Activated CD4-positive, alpha-beta T cell treated with anti-CD3 and anti-CD28 coated beads for 36 hours (primary cell): ENCODE data around the gene MYDGF. TPM values are rescaled to one million over a fixed set of nuclear protein-coding genes. Genes with fewer than 3 reads are reported as not detected.
A peak's percentile ranks its signal among the peaks of the same experiment; 100 is the strongest.

Experiments
- ATAC-seq: fragments of 200-7000 bp; cut with Tn5 transposase; one replicate; pipeline ENCODE4 v1.10.0; 2021; ENCODE audit warnings: mild to moderate bottlenecking, moderate library complexity
- CTCF ChIA-PET: fragments of 350-600 bp; sonication (Branson Sonifier 250); formaldehyde crosslinking; loops from one replicate; lab custom pipeline; 2021; ENCODE audit warnings: antibody characterized with exemption; lab: Charles Lee
- POLR2A ChIA-PET: fragments of 350-600 bp; sonication (Branson Sonifier 250); formaldehyde crosslinking; loops from one replicate; lab custom pipeline; 2021; ENCODE audit warnings: antibody characterized with exemption, inconsistent platforms; lab: Charles Lee
- DNase-seq: peaks from one replicate; pipeline ENCODE4 v3.0.0-alpha.2; 2020
- H3K27ac Mint-ChIP-seq: one replicate; pipeline ENCODE4 v1.8.0; 2021; ENCODE audit warnings: mixed read lengths
- H3K27me3 Mint-ChIP-seq: one replicate; pipeline ENCODE4 v1.8.0; 2021; ENCODE audit warnings: mixed read lengths
- H3K36me3 Mint-ChIP-seq: one replicate; pipeline ENCODE4 v1.8.0; 2021; ENCODE audit warnings: low read depth, mixed read lengths
- H3K4me1 Mint-ChIP-seq: one replicate; pipeline ENCODE4 v1.8.0; 2021; ENCODE audit warnings: mixed read lengths
- H3K4me3 Mint-ChIP-seq: one replicate; pipeline ENCODE4 v1.8.0; 2021; ENCODE audit warnings: mild to moderate bottlenecking, moderate library complexity, mixed read lengths
- H3K9me3 Mint-ChIP-seq: one replicate; pipeline ENCODE4 v1.8.0; 2021; ENCODE audit warnings: low read depth, mixed read lengths
- intact Hi-C, 2 experiments: fragments of 100-400 bp; cut with DNase I in 1 of 2; cut with micrococcal nuclease in 1 of 2; formaldehyde crosslinking; loops; one replicate each; pipeline versions ENCODE4 v1.14.2 to v1.15.1; 2022 to 2024; cut with DNase I, micrococcal nuclease
- total RNA-seq, 2 experiments: library from RNA; stranded (reverse); gene quantifications; one replicate each; pipeline ENCODE4 v1.2.3, GENCODE V29; 2021

MYDGF gene
- total RNA-seq, 2 experiments from 2014 or later = 34.7 to 53.8 TPM

- intact Hi-C loops = no loop called here
- no peaks in the 10 kb centered on the region for H3K4me1 Mint-ChIP-seq
- ATAC-seq (no peak), DNase-seq (no peak)
- peaks cover 13% of the 10 kb centered on the region for H3K36me3 Mint-ChIP-seq
- H3K4me3 Mint-ChIP-seq = no peak overlapping the region
- no peaks in the 10 kb centered on the region for H3K27me3 Mint-ChIP-seq
- H3K9me3 Mint-ChIP-seq = no peaks in the 10 kb centered on the region
- CTCF ChIA-PET = interaction anchor here (0.7 kb wide), 1 partner anchor 107 kb away, joined by 4 read pairs; no protein-coding TSS in a partner anchor
- H3K27ac Mint-ChIP-seq = no peak overlapping the region
- POLR2A ChIA-PET = no interaction called here
Observed at GRCh38 chr19:4653793-4654436, 16.2 kb downstream of the MYDGF start.

- Mint-ChIP-seq H3K27me3 (no peaks in the 10 kb centered on the region), H3K9me3 (no peaks in the 10 kb centered on the region), H3K36me3 (peaks cover 13% of the 10 kb centered on the region), H3K4me1 (no peaks in the 10 kb centered on the region), H3K4me3 (no peak overlapping the region), H3K27ac (no peak overlapping the region)
- CTCF ChIA-PET = interaction anchor here (0.7 kb wide), 1 partner anchor 678 kb away, joined by 3 read pairs; no protein-coding TSS in a partner anchor
- DNase-seq (no peak), ATAC-seq (no peak)
- intact Hi-C loops = no loop called here
- POLR2A ChIA-PET = no interaction called here
Observed at GRCh38 chr19:4652075-4652474, 18.1 kb downstream of the MYDGF start.

GRCh38 chr19:4650159-4650558, 20.0 kb downstream of the MYDGF start:
- Mint-ChIP-seq H3K9me3 (no peaks in the 10 kb centered on the region), H3K27ac (no peak overlapping the region), H3K4me3 (no peak overlapping the region), H3K4me1 (no peaks in the 10 kb centered on the region), H3K27me3 (no peaks in the 10 kb centered on the region), H3K36me3 (peaks cover 12% of the 10 kb centered on the region)
- CTCF ChIA-PET = no interaction called here
- intact Hi-C loops = no loop called here
- POLR2A ChIA-PET = no interaction called here
- ATAC-seq (no peak), DNase-seq (no peak)

GRCh38 chr19:4649392-4650047, 20.6 kb downstream of the MYDGF start:
- ATAC-seq = no peak
- Mint-ChIP-seq H3K9me3 (no peaks in the 10 kb centered on the region), H3K27me3 (no peaks in the 10 kb centered on the region), H3K36me3 (peaks cover 5% of the 10 kb centered on the region), H3K4me3 (no peak overlapping the region), H3K4me1 (no peaks in the 10 kb centered on the region), H3K27ac (no peak overlapping the region)
- no peak for DNase-seq
- POLR2A ChIA-PET = no interaction called here
- intact Hi-C loops = no loop called here
- CTCF ChIA-PET = no interaction called here

- H3K36me3 Mint-ChIP-seq = no peaks in the 10 kb centered on the region
- no peaks in the 10 kb centered on the region for H3K4me1 Mint-ChIP-seq
- no peak overlapping the region for H3K4me3 Mint-ChIP-seq
- no peaks in the 10 kb centered on the region for H3K9me3 Mint-ChIP-seq
- ATAC-seq = no peak
- CTCF ChIA-PET = interaction anchor here (0.6 to 0.9 kb wide), 2 partner anchors 11 to 270 kb away, joined by 3 to 4 read pairs; no protein-coding TSS in a partner anchor
- intact Hi-C loops = no loop called here
- H3K27ac Mint-ChIP-seq = no peak overlapping the region
- DNase-seq = no peak
- H3K27me3 Mint-ChIP-seq = no peaks in the 10 kb centered on the region
- POLR2A ChIA-PET = no interaction called here
Observed at GRCh38 chr19:4647676-4648644, 22.2 kb downstream of the MYDGF start.

GRCh38 chr19:4645718-4646117, 24.4 kb downstream of the MYDGF start:
- DNase-seq (no peak), ATAC-seq (no peak)
- ChIA-PET CTCF (interaction anchor here (0.7 kb wide), 1 partner anchor 353 kb away, joined by 3 read pairs; no protein-coding TSS in a partner anchor), POLR2A (interaction anchor here (0.7 kb wide), 1 partner anchor 984 kb away, joined by 4 read pairs; no protein-coding TSS in a partner anchor)
- Mint-ChIP-seq H3K36me3 (no peaks in the 10 kb centered on the region), H3K27me3 (no peaks in the 10 kb centered on the region), H3K4me1 (peaks cover 4% of the 10 kb centered on the region), H3K27ac (no peak overlapping the region), H3K9me3 (no peaks in the 10 kb centered on the region), H3K4me3 (no peak overlapping the region)
- intact Hi-C loops = no loop called here

GRCh38 chr19:4642625-4643024, 27.5 kb downstream of the MYDGF start:
- H3K27ac Mint-ChIP-seq = no peak overlapping the region
- H3K9me3 Mint-ChIP-seq = no peaks in the 10 kb centered on the region
- H3K4me3 Mint-ChIP-seq = no peak overlapping the region
- DNase-seq (no peak), ATAC-seq (no peak)
- H3K27me3 Mint-ChIP-seq = no peaks in the 10 kb centered on the region
- CTCF ChIA-PET = no interaction called here
- POLR2A ChIA-PET = no interaction called here
- H3K36me3 Mint-ChIP-seq = no peaks in the 10 kb centered on the region
- peaks cover 15% of the 10 kb centered on the region for H3K4me1 Mint-ChIP-seq
- intact Hi-C loops = no loop called here

- H3K27ac Mint-ChIP-seq = no peak overlapping the region
- no peaks in the 10 kb centered on the region for H3K9me3 Mint-ChIP-seq
- no peaks in the 10 kb centered on the region for H3K27me3 Mint-ChIP-seq
- peaks cover 21% of the 10 kb centered on the region for H3K4me1 Mint-ChIP-seq
- POLR2A ChIA-PET = interaction anchor here (0.5 kb wide), 1 partner anchor 33 kb away, joined by 4 read pairs; no protein-coding TSS in a partner anchor
- intact Hi-C loops = no loop called here
- H3K4me3 Mint-ChIP-seq = peak overlapping the region; percentile 16
- ATAC-seq (no peak), DNase-seq (no peak)
- no peaks in the 10 kb centered on the region for H3K36me3 Mint-ChIP-seq
- CTCF ChIA-PET = interaction anchor here (1.0 kb wide), 1 partner anchor 64 kb away, joined by 4 read pairs; no protein-coding TSS in a partner anchor
Observed at GRCh38 chr19:4641132-4641531, 29.0 kb downstream of the MYDGF start.

GRCh38 chr19:4640247-4641000, 29.7 kb downstream of the MYDGF start:
- intact Hi-C loops = no loop called here

GRCh38 chr19:4639531-4640246, 30.5 kb downstream of the MYDGF start:
- peak; percentile 26 for DNase-seq
- H3K27me3 Mint-ChIP-seq = no peaks in the 10 kb centered on the region
- CTCF ChIA-PET = interaction anchor here (0.5 to 1.1 kb wide), 4 partner anchors 11 to 389 kb away, joined by 3 read pairs; no protein-coding TSS in a partner anchor
- H3K4me1 Mint-ChIP-seq = peaks cover 23% of the 10 kb centered on the region
- no peak for ATAC-seq
- peak overlapping the region; percentile 83 for H3K27ac Mint-ChIP-seq
- POLR2A ChIA-PET = no interaction called here
- H3K36me3 Mint-ChIP-seq = no peaks in the 10 kb centered on the region
- peak overlapping the region; percentile 90 for H3K4me3 Mint-ChIP-seq
- intact Hi-C loops = loop anchor here (1.0 to 5.0 kb wide), 18 partner anchors 31 to 1265 kb away; partner anchors contain the start of genes HDGFL2 (in 2 of the 2), CATSPERD (in 1 of the 2), CHAF1A (in 1 of the 2) and DPP9 (in 1 of the 2)
- no peaks in the 10 kb centered on the region for H3K9me3 Mint-ChIP-seq

More at GRCh38 chr19:4640247-4641000, 29.7 kb downstream of the MYDGF start:
- peak; percentile 27 for DNase-seq
- Mint-ChIP-seq H3K4me1 (peaks cover 21% of the 10 kb centered on the region), H3K36me3 (no peaks in the 10 kb centered on the region), H3K9me3 (no peaks in the 10 kb centered on the region), H3K27ac (peak overlapping the region; percentile 63), H3K4me3 (peak overlapping the region; percentile 90), H3K27me3 (no peaks in the 10 kb centered on the region)
- ChIA-PET CTCF (interaction anchor here (0.5 to 1.1 kb wide), 5 partner anchors 12 to 388 kb away, joined by 3 read pairs; no protein-coding TSS in a partner anchor), POLR2A (no interaction called here)
- ATAC-seq = no peak
